ENCODE data around the gene NHERF1. TPM values are rescaled to one million over a fixed set of nuclear protein-coding genes. Genes with fewer than 3 reads are reported as not detected.

The NHERF1 gene
- total and polyA plus RNA-seq, 2 donors (not counting 3 experiments of a cell fraction or from before 2014, with no cell fraction given) = 24.4 to 26.9 TPM

GRCh38 chr17:74761931-74762330 lies 13.5 kb downstream of the NHERF1 start:
- FAIRE-seq = no peak
- no TSS peak for BruUV-seq (replicated peaks)
- no peaks in the 10 kb centered on the region for H3K9me3 ChIP-seq (replicated peaks; ENCODE audit: control insufficient read depth, insufficient read depth, low read length)
- CTCF ChIA-PET = interaction anchor here (2.4 kb wide), 1 partner anchor 9 kb away, joined by 14 read pairs; no protein-coding TSS in a partner anchor
- dilution Hi-C loops (cut with MboI; ENCODE audit: extremely low pct_ligation_motif_present, low sequenced_read_pairs) (no loop called here), intact Hi-C loops (cut with micrococcal nuclease) (no loop called here)
- H3K4me2 ChIP-seq (ENCODE audit: insufficient read depth, low read length) = no peak overlapping the region
- no peak overlapping the region for H2AFZ ChIP-seq (ENCODE audit: low read depth, low read length)
- no peak overlapping the region for H3K4me3 ChIP-seq (replicated peaks in 1 of 3; ENCODE audit: insufficient read depth in 1 of 3, low read depth in 1 of 3, low read length in 3 of 3)
- no peaks in the 10 kb centered on the region for H3K36me3 ChIP-seq (ENCODE audit: control insufficient read depth in 2 of 2, extremely low read depth in 1 of 2, insufficient read depth in 2 of 2, low read length in 2 of 2)
- no peaks in the 10 kb centered on the region for H3K79me2 ChIP-seq (ENCODE audit: control insufficient read depth, insufficient read depth, low read length)
- H3K4me1 ChIP-seq (ENCODE audit: control insufficient read depth, extremely low read depth, insufficient read depth, low read length) = peaks cover 7% of the 10 kb centered on the region
- TF ChIP-seq EZH2 (IDR thresholded peaks at IDR 0.05; ENCODE audit: borderline replicate concordance, low read depth, low read length, severe bottlenecking) (no peak), JUN (IDR thresholded peaks at IDR 0.05; ENCODE audit: borderline replicate concordance, insufficient read depth, insufficient read length, low read depth) (no peak), FOS (IDR thresholded peaks at IDR 0.05; ENCODE audit: borderline replicate concordance, insufficient read depth, low read length) (no peak), MYC (IDR thresholded peaks at IDR 0.05; ENCODE audit: low read depth, low read length) (no peak), MAX (IDR thresholded peaks at IDR 0.05; ENCODE audit: insufficient read depth, insufficient read length) (no peak), CTCF (IDR thresholded peaks at IDR 0.05; ENCODE audit: extremely low read depth in 1 of 2, insufficient read depth in 1 of 2, low read depth in 1 of 2, low read length in 2 of 2) (no peak), GATA2 (IDR thresholded peaks at IDR 0.05; ENCODE audit: insufficient read depth, insufficient read length, low read depth, low read length) (no peak), POLR2A (IDR thresholded peaks at IDR 0.05; ENCODE audit: low read depth, low read length) (no peak), POLR2AphosphoS5 (IDR thresholded peaks at IDR 0.05; ENCODE audit: insufficient read depth, low read depth, low read length) (no peak)
- no peaks in the 10 kb centered on the region for H3K27me3 ChIP-seq (ENCODE audit: control insufficient read depth in 2 of 2, insufficient read depth in 2 of 2, low read length in 2 of 2)
- no peaks in the 10 kb centered on the region for H4K20me1 ChIP-seq (replicated peaks; ENCODE audit: control insufficient read depth, extremely low read depth, insufficient read depth, low read length)
- DNase-seq (ENCODE audit: low read depth, low spot score) = no peak
- H3K9me1 ChIP-seq (replicated peaks; ENCODE audit: control insufficient read depth, extremely low read depth, insufficient read depth, low read length) = no peaks in the 10 kb centered on the region
- no peak overlapping the region for H3K27ac ChIP-seq (ENCODE audit: insufficient read depth, low read depth, low read length)
- POLR2A ChIA-PET = no interaction called here
- H3K9ac ChIP-seq (replicated peaks; ENCODE audit: extremely low read depth, insufficient read depth, low read length) = no peak overlapping the region
